Fibroblast of lung (primary cell): Measurements from ENCODE around the gene ABHD3. TPM values are rescaled to one million over a fixed set of nuclear protein-coding genes. Genes with fewer than 3 reads are reported as not detected.
"Not testable (repeated sequence)": the region's sequence is repeated elsewhere in the genome, so short reads cannot be mapped to it uniquely, and the experiment has no call there.

Experiments used
- DNase-seq, 2 donors: peaks; one replicate each; pipeline versions ENCODE4 v3.0.0 to v3.0.0-alpha.2; 2010; ENCODE audit warnings: low read depth in 2 of 2
- H2AFZ ChIP-seq: 2 replicates; pipeline ENCODE4 v1.5.1; 2012; ENCODE audit warnings: low read length, control low read depth, inconsistent platforms
- H3K27ac ChIP-seq: 2 replicates; pipeline ENCODE4 v1.5.1; 2011; ENCODE audit warnings: low read length, control low read depth; ENCODE audit not compliant: insufficient read depth
- H3K27me3 ChIP-seq: 2 replicates; pipeline ENCODE4 v1.5.1; 2011; ENCODE audit warnings: mild to moderate bottlenecking, low read length; ENCODE audit not compliant: control insufficient read depth, insufficient read depth
- H3K36me3 ChIP-seq: 2 replicates; pipeline ENCODE4 v1.5.1; 2011; ENCODE audit warnings: low read length; ENCODE audit not compliant: control insufficient read depth, insufficient read depth
- H3K4me1 ChIP-seq: 2 replicates; pipeline ENCODE4 v1.5.1; 2011; ENCODE audit warnings: low read length; ENCODE audit not compliant: control insufficient read depth, insufficient read depth; ENCODE audit errors: extremely low read depth
- H3K4me2 ChIP-seq: 2 replicates; pipeline ENCODE4 v1.5.1; 2011; ENCODE audit warnings: low read length, control low read depth; ENCODE audit not compliant: insufficient read depth; ENCODE audit errors: extremely low read depth
- H3K4me3 ChIP-seq, 4 experiments: fragments of 200-600 bp in 1 of 4; sonication (generic) in 1 of 4; replicated peaks in 1 of 4; 2 replicates each; pipeline ENCODE4 v1.5.1; 2011 to 2016; ENCODE audit warnings: low read length in 4 of 4, low read depth in 3 of 4, mild to moderate bottlenecking in 3 of 4, control low read depth in 2 of 4, inconsistent platforms in 1 of 4, mixed read lengths in 1 of 4; ENCODE audit not compliant: insufficient read depth in 1 of 4; ENCODE audit errors: control extremely low read depth in 1 of 4
- H3K79me2 ChIP-seq: 2 replicates; pipeline ENCODE4 v1.5.1; 2012; ENCODE audit warnings: mild to moderate bottlenecking, low read length, inconsistent platforms; ENCODE audit not compliant: control insufficient read depth, insufficient read depth
- H3K9ac ChIP-seq: 2 replicates; pipeline ENCODE4 v1.5.1; 2011; ENCODE audit warnings: mild to moderate bottlenecking, low read length, control low read depth; ENCODE audit not compliant: insufficient read depth
- H3K9me3 ChIP-seq: 2 replicates; pipeline ENCODE4 v1.5.1; 2012; ENCODE audit warnings: low read depth, low read length; ENCODE audit not compliant: control insufficient read depth, insufficient read depth
- H4K20me1 ChIP-seq: 2 replicates; pipeline ENCODE4 v1.5.1; 2011; ENCODE audit warnings: low read length; ENCODE audit not compliant: control insufficient read depth, insufficient read depth; ENCODE audit errors: extremely low read depth
- EZH2 ChIP-seq: IDR thresholded peaks from 2 replicates; pipeline ENCODE4 v1.5.1; 2012; ENCODE audit warnings: low read length, control low read depth, mild to moderate bottlenecking; ENCODE audit errors: missing control alignments
- polyA plus RNA-seq, 2 donors: library from polyadenylated mRNA; depleted of rRNA in 1 of 2; stranded (reverse) in 1 of 2; unstranded in 1 of 2; fragments of >200 nt; gene quantifications; 2 replicates each; pipeline ENCODE4 v1.2.1, GENCODE V29; 2011 to 2012; ENCODE audit warnings: missing spikeins in 1 of 2
- total RNA-seq: library from RNA; depleted of rRNA; stranded (reverse); fragments of >200 nt; gene quantifications from 2 replicates; pipeline ENCODE4 v1.2.1, GENCODE V29; 2014
- TF ChIP-seq, protein P1 (sequence below), 2 donors: IDR thresholded peaks in 1 of 2; conservative IDR thresholded peaks in 1 of 2; 1 replicate in 1 of 2; 2 replicates in 1 of 2; pipeline ENCODE4 v1.5.1; 2011 to 2012; ENCODE audit warnings: low read length in 2 of 2, control low read depth in 1 of 2, inconsistent platforms in 1 of 2, low read depth in 1 of 2, mild to moderate bottlenecking in 1 of 2

The ABHD3 gene
- total and polyA plus RNA-seq, 2 donors (not counting 1 experiment from before 2014, with no cell fraction given) = 6.3 to 17.0 TPM

DNA sequence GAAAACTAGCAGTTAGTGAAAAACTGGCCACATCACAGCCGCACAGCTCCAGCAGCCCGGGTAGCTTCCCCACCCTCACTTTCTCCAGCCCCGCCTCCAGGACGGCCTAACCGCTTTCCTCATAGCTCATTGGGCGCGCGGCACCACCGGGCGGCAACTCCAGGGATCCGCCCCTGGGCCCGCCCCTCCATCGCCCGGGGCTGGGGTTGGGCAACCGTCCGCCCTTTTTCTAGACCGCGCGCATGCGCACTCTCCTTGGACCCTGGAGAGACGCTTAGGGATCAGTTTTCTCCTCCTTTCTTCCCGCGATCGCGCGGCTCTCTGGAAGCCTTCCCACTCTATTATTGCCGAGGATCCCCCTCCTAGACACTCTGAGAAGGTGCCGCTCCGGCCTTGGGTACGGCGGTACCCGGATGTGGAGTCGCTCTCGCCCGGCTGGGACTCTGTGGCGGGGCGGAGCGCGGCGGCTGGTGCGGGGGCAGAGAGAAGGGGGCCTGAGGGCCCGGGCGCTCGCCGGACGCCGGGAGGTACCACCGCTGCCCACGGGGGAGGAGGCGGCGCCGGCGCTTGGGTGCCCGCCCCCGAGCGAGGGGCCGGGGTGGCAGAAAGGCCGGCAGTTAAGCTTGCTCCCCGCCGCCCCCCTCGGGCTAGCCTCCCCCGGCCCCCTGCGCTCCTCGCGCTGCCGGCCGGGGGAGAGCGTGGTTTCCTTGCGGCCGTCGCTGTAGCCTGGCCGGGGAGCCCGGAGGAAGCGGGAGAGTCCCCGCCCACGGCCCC lies 36.2 kb upstream of the ABHD3 start, which contains the start of gene MIB1:
Gene MIB1 (plus strand): TSS at position 255 of the 774 bp plus-strand sequence. CDS start 792 bp downstream, outside the sequence.
- TF ChIP-seq, protein P1, sequence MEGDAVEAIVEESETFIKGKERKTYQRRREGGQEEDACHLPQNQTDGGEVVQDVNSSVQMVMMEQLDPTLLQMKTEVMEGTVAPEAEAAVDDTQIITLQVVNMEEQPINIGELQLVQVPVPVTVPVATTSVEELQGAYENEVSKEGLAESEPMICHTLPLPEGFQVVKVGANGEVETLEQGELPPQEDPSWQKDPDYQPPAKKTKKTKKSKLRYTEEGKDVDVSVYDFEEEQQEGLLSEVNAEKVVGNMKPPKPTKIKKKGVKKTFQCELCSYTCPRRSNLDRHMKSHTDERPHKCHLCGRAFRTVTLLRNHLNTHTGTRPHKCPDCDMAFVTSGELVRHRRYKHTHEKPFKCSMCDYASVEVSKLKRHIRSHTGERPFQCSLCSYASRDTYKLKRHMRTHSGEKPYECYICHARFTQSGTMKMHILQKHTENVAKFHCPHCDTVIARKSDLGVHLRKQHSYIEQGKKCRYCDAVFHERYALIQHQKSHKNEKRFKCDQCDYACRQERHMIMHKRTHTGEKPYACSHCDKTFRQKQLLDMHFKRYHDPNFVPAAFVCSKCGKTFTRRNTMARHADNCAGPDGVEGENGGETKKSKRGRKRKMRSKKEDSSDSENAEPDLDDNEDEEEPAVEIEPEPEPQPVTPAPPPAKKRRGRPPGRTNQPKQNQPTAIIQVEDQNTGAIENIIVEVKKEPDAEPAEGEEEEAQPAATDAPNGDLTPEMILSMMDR (conservative IDR thresholded peaks at IDR 0.05 in 1 of 2, IDR thresholded peaks at IDR 0.05 in 1 of 2; ENCODE audit: low read depth in 1 of 2, low read length in 2 of 2) = no peak
- no peak for TF ChIP-seq EZH2
- peak within 1 kb of the TSS; percentile 95 for H3K27ac ChIP-seq
- H3K27me3 ChIP-seq = no peaks in the 10 kb centered on the region
- H3K36me3 ChIP-seq = no peaks in the 10 kb centered on the region
- no peaks in the 10 kb centered on the region for H3K9me3 ChIP-seq
- H4K20me1 ChIP-seq = no peaks in the 10 kb centered on the region
- peak within 1 kb of the TSS; percentile 85 for H2AFZ ChIP-seq
- H3K4me1 ChIP-seq = no peaks in the 10 kb centered on the region
- peak within 1 kb of the TSS; percentile 78 to 89 (median 88) for H3K4me3 ChIP-seq
- H3K4me2 ChIP-seq = peak within 1 kb of the TSS; percentile 93
- peak; percentile 93 to 96 for DNase-seq
- H3K9ac ChIP-seq = peak within 1 kb of the TSS; percentile 98
- H3K79me2 ChIP-seq = peaks cover 30% of the 10 kb centered on the region

DNA sequence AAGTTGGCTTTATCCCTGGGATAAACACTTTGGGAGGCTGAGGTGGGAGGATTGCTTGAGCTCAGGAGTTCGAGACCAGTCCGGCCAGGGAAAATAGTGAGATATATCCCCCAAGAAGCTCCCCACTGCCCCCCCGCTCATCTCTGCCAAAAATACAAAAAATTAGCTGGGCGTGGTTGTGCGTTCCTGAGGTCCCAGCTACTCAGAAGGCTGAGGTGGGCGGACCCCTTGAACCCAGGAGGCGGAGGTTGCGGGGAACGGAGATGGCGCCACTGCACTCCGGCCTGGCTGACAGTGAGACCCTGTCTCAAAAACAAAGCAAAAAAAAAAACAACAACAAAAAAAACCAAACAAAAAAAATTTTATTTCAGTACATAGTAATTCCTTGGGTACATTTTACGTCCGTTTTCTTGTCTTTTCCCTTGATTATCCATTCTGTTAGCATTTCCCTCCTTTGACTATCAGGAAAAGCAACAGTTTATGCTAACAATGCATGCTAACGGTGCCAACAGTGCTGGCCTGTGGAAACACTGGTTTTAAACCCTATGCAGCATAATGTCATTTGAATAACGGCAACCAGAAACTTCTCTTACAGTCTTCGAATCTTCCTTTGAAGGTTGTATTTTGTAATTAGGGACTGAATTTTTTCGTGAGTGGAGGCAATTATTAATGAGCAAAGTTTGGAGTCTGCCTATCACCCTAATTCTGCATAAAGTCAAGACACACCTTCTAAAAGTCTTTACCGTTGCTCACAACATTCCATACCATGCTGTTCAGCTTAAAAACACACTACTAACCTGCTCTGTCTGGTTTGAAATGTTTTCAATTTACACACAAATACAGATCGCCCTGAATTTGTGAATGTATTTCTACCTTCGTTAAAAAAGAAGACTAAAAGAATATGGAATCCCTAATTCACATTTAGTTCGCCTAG lies 35.3 kb upstream of the ABHD3 start:
- Histone ChIP-seq H2AFZ (peak overlapping the region; percentile 59), H3K4me3 (peak overlapping the region in 2 of 4 experiments; percentile 63 to 89), H3K27me3 (no peaks in the 10 kb centered on the region), H3K9me3 (no peaks in the 10 kb centered on the region), H4K20me1 (no peaks in the 10 kb centered on the region), H3K27ac (no peak overlapping the region), H3K79me2 (peaks cover 24% of the 10 kb centered on the region), H3K36me3 (no peaks in the 10 kb centered on the region), H3K4me1 (no peaks in the 10 kb centered on the region), H3K9ac (no peak overlapping the region), H3K4me2 (peak overlapping the region; percentile 36)
- TF ChIP-seq EZH2 = no peak
- TF ChIP-seq, protein P1 (conservative IDR thresholded peaks at IDR 0.05 in 1 of 2, IDR thresholded peaks at IDR 0.05 in 1 of 2; ENCODE audit: low read depth in 1 of 2, low read length in 2 of 2) = no peak
- DNase-seq = no peak

DNA sequence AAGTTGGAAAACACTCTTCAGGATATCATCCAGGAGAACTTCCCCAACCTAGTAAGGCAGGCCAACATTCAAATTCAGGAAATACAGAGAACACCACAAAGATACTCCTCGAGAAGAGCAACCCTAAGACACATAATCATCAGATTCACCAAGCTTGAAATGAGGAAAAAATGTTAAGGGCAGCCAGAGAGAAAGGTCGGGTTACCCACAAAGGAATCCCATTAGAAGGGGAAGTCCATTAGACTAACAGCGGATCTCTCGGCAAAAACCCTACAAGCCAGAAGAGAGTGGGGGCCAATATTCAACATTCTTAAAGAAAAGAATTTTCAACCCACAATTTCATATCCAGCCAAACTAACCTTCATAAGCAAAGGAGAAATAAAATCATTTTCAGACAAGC lies 32.4 kb upstream of the ABHD3 start:
- not testable (repeated sequence) for H3K79me2 ChIP-seq, DNase-seq, H3K36me3 ChIP-seq, H3K27me3 ChIP-seq, H3K9ac ChIP-seq, H2AFZ ChIP-seq, H4K20me1 ChIP-seq, H3K4me3 ChIP-seq, H3K4me2 ChIP-seq, H3K9me3 ChIP-seq, H3K27ac ChIP-seq, H3K4me1 ChIP-seq
